Measurements from ENCODE around the gene C3. TPM values are rescaled to one million over a fixed set of nuclear protein-coding genes. Genes with fewer than 3 reads are reported as not detected.

The C3 gene
- total and polyA plus RNA-seq, 2 of the 13 experiments (the other 11 are each of a cell fraction or from before 2014, with no cell fraction given) = 1,455 to 6,272 TPM

GRCh38 chr19:6674868-6675305, 45.6 kb downstream of the C3 start (continued):
- peak; percentile 61; the same call in 1 of the 2 replicates for TF ChIP-seq SSRP1 (CRISPR knock-in tag; IDR thresholded peaks at IDR 0.05)
- TF ChIP-seq ZNF496 (CRISPR knock-in tag; IDR thresholded peaks at IDR 0.05; ENCODE audit: insufficient replicate concordance) = no peak
- TF ChIP-seq HDAC6 (IDR thresholded peaks at IDR 0.05; ENCODE audit: low read depth, low read length) = no peak
- TF ChIP-seq THAP9 (CRISPR knock-in tag; IDR thresholded peaks at IDR 0.05; ENCODE audit: borderline replicate concordance) = no peak
- no peak for TF ChIP-seq POGK (CRISPR knock-in tag; conservative IDR thresholded peaks at IDR 0.05)
- TF ChIP-seq PRDM4 (CRISPR knock-in tag; IDR thresholded peaks at IDR 0.05; ENCODE audit: borderline replicate concordance) = no peak
- no peak for TF ChIP-seq DNMT3B (CRISPR knock-in tag; conservative IDR thresholded peaks at IDR 0.05)
- TF ChIP-seq CBFB (CRISPR knock-in tag; IDR thresholded peaks at IDR 0.05) = no peak
- no peak for TF ChIP-seq ZBTB34 (CRISPR knock-in tag; IDR thresholded peaks at IDR 0.05)
- no peak for TF ChIP-seq RAD51 (IDR thresholded peaks at IDR 0.05; ENCODE audit: borderline replicate concordance)
- peak; percentile 71 to 75 for TF ChIP-seq MAFK (conservative IDR thresholded peaks at IDR 0.05 in 1 of 2, IDR thresholded peaks at IDR 0.05 in 1 of 2; ENCODE audit: low read length in 2 of 2)
- TF ChIP-seq POLR2AphosphoS5 (IDR thresholded peaks at IDR 0.05; ENCODE audit: low read depth, low read length) = 0 out of 2 replicates have a peak, but pooled peaks have one; percentile 14
- no peak for TF ChIP-seq NFAT5 (CRISPR knock-in tag; IDR thresholded peaks at IDR 0.05)
- TF ChIP-seq KDM2A (CRISPR knock-in tag; IDR thresholded peaks at IDR 0.05; ENCODE audit: borderline replicate concordance, low read depth) = 0 out of 2 replicates have a peak, but pooled peaks have one; percentile 24
- TF ChIP-seq NCOA2 (CRISPR knock-in tag; IDR thresholded peaks at IDR 0.05) = no peak
- TF ChIP-seq MED13 (CRISPR knock-in tag; IDR thresholded peaks at IDR 0.05) = no peak
